Activated naive CD4-positive, alpha-beta T cell treated with anti-CD3 and anti-CD28 coated beads, Interleukin-2, amount 50 U/mL, for 24 hours (primary cell): ENCODE measurements around the gene CRADD.
A peak's percentile ranks its signal among the peaks of the same experiment; 100 is the strongest.
"Not testable (repeated sequence)": the region's sequence is repeated elsewhere in the genome, so short reads cannot be mapped to it uniquely, and the experiment has no call there.

Source experiments
- H3K27ac Mint-ChIP-seq: one replicate; pipeline ENCODE4 v1.8.0; 2021; ENCODE audit warnings: mild to moderate bottlenecking, mixed read lengths
- H3K27me3 Mint-ChIP-seq: one replicate; pipeline ENCODE4 v1.8.0; 2021; ENCODE audit warnings: mixed read lengths
- H3K36me3 Mint-ChIP-seq: one replicate; pipeline ENCODE4 v1.8.0; 2021; ENCODE audit warnings: mixed read lengths
- H3K4me1 Mint-ChIP-seq: one replicate; pipeline ENCODE4 v1.8.0; 2021; ENCODE audit warnings: mixed read lengths
- H3K4me3 Mint-ChIP-seq: one replicate; pipeline ENCODE4 v1.8.0; 2021; ENCODE audit warnings: mild to moderate bottlenecking, mixed read lengths
- H3K9me3 Mint-ChIP-seq: one replicate; pipeline ENCODE4 v1.8.0; 2021; ENCODE audit warnings: mixed read lengths

The CRADD gene

DNA sequence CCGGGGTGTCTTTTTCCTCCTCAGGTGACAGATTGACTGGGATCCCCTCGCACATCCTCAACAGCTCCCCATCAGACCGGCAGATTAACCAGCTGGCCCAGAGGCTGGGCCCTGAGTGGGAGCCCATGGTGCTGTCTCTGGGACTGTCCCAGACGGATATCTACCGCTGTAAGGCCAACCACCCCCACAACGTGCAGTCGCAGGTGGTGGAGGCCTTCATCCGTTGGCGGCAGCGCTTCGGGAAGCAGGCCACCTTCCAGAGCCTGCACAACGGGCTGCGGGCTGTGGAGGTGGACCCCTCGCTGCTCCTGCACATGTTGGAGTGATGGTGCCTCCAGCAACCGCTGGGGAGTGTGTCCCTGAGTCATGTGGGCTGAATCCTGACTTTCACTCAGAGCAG lies 172.8 kb downstream of the CRADD start:
- H3K4me1 Mint-ChIP-seq, result peaks cover 24% of the 10 kb centered on the region
- peaks cover 5% of the 10 kb centered on the region for H3K9me3 Mint-ChIP-seq
- H3K4me3 Mint-ChIP-seq, result no peak overlapping the region
- no peaks in the 10 kb centered on the region for H3K27me3 Mint-ChIP-seq
- H3K36me3 Mint-ChIP-seq, result peaks cover 12% of the 10 kb centered on the region
- H3K27ac Mint-ChIP-seq, result no peak overlapping the region

DNA sequence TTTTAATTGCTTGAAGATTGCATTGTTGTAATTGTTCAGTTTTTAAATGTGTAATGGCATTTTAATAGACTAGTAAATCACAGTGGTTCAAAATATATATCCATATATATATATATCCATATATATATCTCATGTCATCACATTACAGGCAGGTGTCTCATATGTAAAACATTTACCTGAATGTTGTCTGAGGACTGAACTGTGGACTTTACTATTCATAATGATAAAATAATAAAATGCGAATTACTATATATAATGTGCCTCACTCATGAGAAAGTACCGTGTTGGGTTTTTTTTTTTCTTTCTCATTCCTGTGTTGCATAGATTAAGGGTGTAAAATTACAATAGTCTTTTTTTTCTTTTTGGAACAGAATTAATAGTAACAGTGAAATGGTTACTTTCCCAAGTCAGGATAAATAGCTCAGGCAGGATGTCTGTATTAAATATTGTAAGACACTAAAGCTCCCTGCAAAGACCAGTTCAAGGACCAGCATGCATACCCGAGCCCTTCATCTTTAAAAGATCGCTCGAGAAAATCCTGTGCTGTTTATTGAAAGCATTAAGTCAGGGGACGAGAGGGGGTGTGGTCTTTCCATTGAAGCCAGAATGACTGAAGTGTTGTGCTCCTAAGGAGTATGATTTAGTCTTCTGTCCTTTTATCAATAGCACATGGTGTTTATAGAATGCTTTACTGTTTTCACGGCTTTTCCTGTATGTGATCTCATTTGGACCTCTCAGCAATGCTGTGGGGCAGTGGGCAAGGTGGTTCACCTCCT lies 173.5 kb downstream of the CRADD start:
- peaks cover 12% of the 10 kb centered on the region for H3K36me3 Mint-ChIP-seq
- H3K4me3 Mint-ChIP-seq, result no peak overlapping the region
- H3K4me1 Mint-ChIP-seq, result peaks cover 24% of the 10 kb centered on the region
- H3K9me3 Mint-ChIP-seq, result peaks cover 5% of the 10 kb centered on the region
- H3K27me3 Mint-ChIP-seq, result no peaks in the 10 kb centered on the region
- no peak overlapping the region for H3K27ac Mint-ChIP-seq

- peaks cover 24% of the 10 kb centered on the region for H3K4me1 Mint-ChIP-seq
- H3K36me3 Mint-ChIP-seq, result peaks cover 13% of the 10 kb centered on the region
- no peaks in the 10 kb centered on the region for H3K27me3 Mint-ChIP-seq
- peaks cover 5% of the 10 kb centered on the region for H3K9me3 Mint-ChIP-seq
- H3K4me3 Mint-ChIP-seq, result no peak overlapping the region
- peak overlapping the region; percentile 65 for H3K27ac Mint-ChIP-seq
Observed at GRCh38 chr12:93851257-93851671, 174.1 kb downstream of the CRADD start.

GRCh38 chr12:93852173-93852591 lies 175.0 kb downstream of the CRADD start:
- H3K27ac Mint-ChIP-seq, result no peak overlapping the region
- peaks cover 24% of the 10 kb centered on the region for H3K4me1 Mint-ChIP-seq
- peaks cover 5% of the 10 kb centered on the region for H3K9me3 Mint-ChIP-seq

DNA sequence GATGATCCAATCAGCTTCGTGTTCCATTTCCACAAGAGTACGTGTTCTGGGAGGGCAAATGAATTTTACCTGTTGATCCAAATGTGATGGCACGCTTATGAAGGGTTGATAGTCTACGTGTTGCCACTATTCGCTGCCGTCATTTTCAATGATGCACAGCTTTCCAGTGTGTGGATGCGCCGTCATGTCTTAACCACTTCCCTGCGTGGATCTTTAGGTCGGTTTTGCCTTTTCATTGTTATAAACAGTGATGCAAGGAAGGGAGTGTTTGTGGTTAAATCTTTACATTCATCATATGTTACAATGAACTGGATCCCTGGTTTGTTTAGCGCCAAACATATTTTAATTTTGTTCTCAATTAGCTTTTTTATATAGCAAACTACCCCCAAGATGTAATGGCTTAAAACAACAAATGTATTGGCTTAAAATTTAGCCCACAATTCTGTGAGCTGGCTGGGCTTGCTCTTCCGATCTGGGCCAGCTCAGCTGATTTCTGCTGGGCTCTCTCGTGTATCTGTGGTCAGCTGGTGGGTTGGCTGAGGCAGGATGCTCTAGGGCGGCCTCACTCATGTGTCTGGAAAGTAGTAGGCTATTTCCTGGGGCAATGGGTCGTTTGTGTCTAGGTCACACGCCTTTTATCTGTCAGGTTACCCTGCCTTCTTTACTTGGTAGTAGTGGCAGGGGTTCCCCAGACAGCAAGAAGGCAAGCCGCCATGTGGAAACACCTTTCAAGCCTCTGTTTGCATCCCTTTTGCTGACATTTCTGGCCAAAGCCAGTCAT lies 176.7 kb downstream of the CRADD start:
- H3K9me3 Mint-ChIP-seq, result peaks cover under 1% of the 10 kb centered on the region
- peaks cover 8% of the 10 kb centered on the region for H3K4me1 Mint-ChIP-seq
- H3K27me3 Mint-ChIP-seq, result no peaks in the 10 kb centered on the region
- no peak overlapping the region for H3K27ac Mint-ChIP-seq
- peaks cover 6% of the 10 kb centered on the region for H3K36me3 Mint-ChIP-seq
- no peak overlapping the region for H3K4me3 Mint-ChIP-seq

More at GRCh38 chr12:93852173-93852591, 175.0 kb downstream of the CRADD start:
- H3K27me3 Mint-ChIP-seq, result no peaks in the 10 kb centered on the region
- H3K4me3 Mint-ChIP-seq, result no peak overlapping the region
- H3K36me3 Mint-ChIP-seq, result peaks cover 11% of the 10 kb centered on the region

DNA sequence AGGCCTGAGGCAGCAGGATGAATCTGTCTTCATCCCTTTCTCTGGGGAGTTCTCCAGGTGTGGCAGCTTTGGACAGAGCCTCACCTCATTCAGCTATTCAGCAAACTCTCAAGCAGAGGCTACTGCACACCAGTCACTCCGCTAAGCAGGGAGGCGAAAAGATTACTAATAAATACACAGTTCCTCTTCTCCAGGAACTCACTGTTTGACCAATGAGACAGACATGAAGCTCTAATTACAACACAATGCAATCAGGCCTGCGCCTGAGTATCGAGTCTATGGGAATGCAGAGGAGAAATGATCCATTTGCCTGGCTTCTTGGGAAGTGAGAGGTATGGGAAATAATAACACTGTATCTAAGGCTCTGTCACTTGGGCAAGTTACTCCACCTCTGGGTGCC lies 178.1 kb downstream of the CRADD start:
- Mint-ChIP-seq H3K9me3 (no peaks in the 10 kb centered on the region), H3K4me1 (peaks cover 6% of the 10 kb centered on the region), H3K27ac (no peak overlapping the region), H3K36me3 (peaks cover 6% of the 10 kb centered on the region), H3K27me3 (no peaks in the 10 kb centered on the region), H3K4me3 (no peak overlapping the region)

DNA sequence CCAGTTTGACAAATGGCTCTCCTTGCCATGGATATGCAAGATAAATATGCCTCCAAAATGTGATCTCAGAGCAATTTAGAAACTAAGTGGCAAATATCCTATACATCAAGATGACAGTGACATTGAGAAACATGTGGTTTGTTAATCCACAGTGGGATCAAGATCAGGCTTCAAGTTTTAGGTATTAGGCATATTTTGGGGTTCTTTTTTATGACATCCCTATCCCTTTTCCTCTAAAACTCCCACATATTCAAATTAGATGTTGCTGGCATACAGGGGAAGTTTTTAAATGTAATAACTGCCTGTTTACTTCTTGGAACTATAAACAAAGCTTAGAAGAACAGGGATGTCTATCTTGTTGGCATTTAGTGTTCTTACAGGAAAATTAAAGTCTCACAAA lies 179.4 kb downstream of the CRADD start:
- Mint-ChIP-seq H3K4me3 (no peak overlapping the region), H3K9me3 (no peaks in the 10 kb centered on the region)

GRCh38 chr12:93857279-93857938 lies 180.2 kb downstream of the CRADD start:
- Mint-ChIP-seq H3K36me3 (peaks cover 18% of the 10 kb centered on the region), H3K27ac (no peak overlapping the region), H3K27me3 (no peaks in the 10 kb centered on the region), H3K4me1 (peaks cover 3% of the 10 kb centered on the region), H3K4me3 (no peak overlapping the region), H3K9me3 (no peaks in the 10 kb centered on the region)

More for the DNA sequence above, 179.4 kb downstream of the CRADD start:
- Mint-ChIP-seq H3K36me3 (peaks cover 13% of the 10 kb centered on the region), H3K27ac (no peak overlapping the region), H3K4me1 (no peaks in the 10 kb centered on the region), H3K27me3 (no peaks in the 10 kb centered on the region)

DNA sequence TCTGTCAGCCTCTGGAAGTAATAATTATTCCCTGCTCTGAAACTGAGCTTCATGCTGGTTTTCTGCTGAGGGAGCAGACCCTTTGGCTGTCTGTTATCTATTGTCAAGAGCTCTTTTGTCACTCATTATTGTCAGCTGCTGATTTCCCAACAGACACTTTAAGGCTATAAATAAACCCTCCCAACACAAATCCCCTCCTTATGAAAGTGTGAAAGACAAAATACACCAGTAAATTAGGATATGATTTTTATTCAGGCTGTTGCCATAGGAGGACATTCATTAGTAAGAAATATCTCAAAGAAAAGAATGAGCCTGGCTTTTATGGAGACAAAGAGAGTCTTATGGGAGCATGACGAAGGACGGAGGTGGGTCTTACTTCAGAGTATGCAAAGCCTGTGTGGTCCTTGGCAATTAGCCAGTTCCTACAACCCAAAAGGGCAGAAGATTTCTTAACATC lies 180.8 kb downstream of the CRADD start:
- Mint-ChIP-seq H3K9me3 (no peaks in the 10 kb centered on the region), H3K4me1 (peaks cover 4% of the 10 kb centered on the region), H3K4me3 (no peak overlapping the region), H3K27me3 (no peaks in the 10 kb centered on the region), H3K27ac (no peak overlapping the region), H3K36me3 (peaks cover 18% of the 10 kb centered on the region)

DNA sequence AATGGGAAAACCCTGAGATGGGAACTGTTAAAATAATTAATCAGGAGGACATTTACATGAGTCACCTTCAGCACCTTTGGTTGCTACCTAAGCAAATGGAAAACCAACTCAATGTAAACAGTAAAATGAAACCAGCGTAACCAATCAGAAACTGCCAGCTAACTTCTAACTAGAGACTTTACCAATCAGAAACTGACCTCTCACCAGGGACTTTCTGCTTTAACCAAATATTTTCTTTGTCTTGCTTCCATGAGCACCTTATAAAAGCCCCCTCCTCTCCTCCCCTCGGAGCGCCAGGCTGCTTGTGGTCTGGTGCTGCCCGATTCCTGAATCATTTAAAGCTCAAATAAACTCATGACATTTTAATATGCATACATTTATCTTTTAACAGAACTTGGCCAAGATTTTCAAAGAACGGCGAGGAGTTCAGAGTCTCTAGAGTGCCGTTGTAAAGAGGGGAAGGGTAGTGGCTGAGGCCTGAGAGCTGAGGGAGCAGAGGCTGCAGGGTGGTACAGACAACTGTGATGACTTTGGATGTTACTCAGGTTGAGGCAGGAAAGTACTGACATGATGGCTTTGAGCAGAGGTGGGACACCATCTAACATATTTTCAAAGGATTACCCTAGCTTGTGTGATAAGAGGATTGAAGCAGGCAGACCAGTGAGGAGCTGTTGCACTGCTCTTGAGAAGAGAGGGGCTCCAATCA lies 183.6 kb downstream of the CRADD start:
- Mint-ChIP-seq H3K4me1 (peaks cover 4% of the 10 kb centered on the region), H3K27ac (no peak overlapping the region), H3K4me3 (no peak overlapping the region), H3K27me3 (no peaks in the 10 kb centered on the region), H3K9me3 (no peaks in the 10 kb centered on the region), H3K36me3 (peaks cover 19% of the 10 kb centered on the region)

GRCh38 chr12:93862424-93862823 lies 185.2 kb downstream of the CRADD start:
- Mint-ChIP-seq H3K27me3 (no peaks in the 10 kb centered on the region), H3K36me3 (peaks cover 29% of the 10 kb centered on the region), H3K4me1 (peaks cover 4% of the 10 kb centered on the region), H3K27ac (no peak overlapping the region), H3K9me3 (peaks cover 14% of the 10 kb centered on the region), H3K4me3 (no peak overlapping the region)

DNA sequence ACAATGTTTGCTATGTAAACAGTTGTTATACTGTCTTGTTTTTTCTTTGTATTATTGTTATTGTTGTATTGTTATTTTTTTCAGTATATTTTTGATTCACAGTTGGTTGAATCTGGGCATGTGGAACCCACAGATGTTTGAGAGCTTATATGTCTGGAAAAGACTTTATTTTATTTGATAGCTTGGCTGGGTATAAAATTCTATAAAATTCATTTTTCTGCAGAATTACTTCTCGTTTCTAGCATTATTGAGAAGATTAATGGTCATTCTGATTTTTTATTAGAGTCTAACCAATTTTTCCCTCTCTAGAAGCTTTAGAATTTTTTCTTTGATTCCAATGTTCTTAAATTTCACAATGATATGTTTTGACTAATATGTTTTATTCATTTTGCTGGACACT lies 188.6 kb downstream of the CRADD start:
- Mint-ChIP-seq H3K9me3 (peaks cover 23% of the 10 kb centered on the region), H3K4me1 (peaks cover 4% of the 10 kb centered on the region), H3K27ac (no peak overlapping the region), H3K36me3 (peaks cover 37% of the 10 kb centered on the region), H3K27me3 (no peaks in the 10 kb centered on the region), H3K4me3 (no peak overlapping the region)

DNA sequence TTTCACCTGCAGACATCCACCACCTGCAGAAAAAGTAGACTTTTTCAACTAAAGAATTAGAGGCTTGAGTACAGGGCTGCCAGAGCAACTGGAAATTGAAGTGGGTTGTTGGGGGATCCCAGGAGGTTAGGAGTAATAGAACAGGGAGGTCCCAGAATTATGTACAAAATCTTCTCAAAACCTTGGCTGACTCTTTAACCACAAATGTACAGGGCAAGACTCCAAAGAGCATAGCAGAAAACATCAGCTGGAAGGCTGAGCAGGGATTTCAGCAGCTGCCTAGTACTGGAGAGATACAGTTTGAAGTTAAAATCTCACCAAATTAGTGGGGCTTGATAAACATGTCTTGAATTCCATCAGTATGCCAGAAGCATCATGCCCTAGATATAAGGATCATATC lies 191.6 kb downstream of the CRADD start:
- H3K27ac Mint-ChIP-seq, result no peak overlapping the region
- no peak overlapping the region for H3K4me3 Mint-ChIP-seq
- no peaks in the 10 kb centered on the region for H3K4me1 Mint-ChIP-seq
- peaks cover 39% of the 10 kb centered on the region for H3K36me3 Mint-ChIP-seq
- H3K9me3 Mint-ChIP-seq, result peaks cover 33% of the 10 kb centered on the region
- no peaks in the 10 kb centered on the region for H3K27me3 Mint-ChIP-seq

GRCh38 chr12:93870020-93870795 lies 193.0 kb downstream of the CRADD start:
- Mint-ChIP-seq H3K9me3 (peaks cover 44% of the 10 kb centered on the region), H3K4me3 (no peak overlapping the region), H3K36me3 (peaks cover 48% of the 10 kb centered on the region), H3K27ac (no peak overlapping the region), H3K4me1 (no peaks in the 10 kb centered on the region), H3K27me3 (no peaks in the 10 kb centered on the region)

DNA sequence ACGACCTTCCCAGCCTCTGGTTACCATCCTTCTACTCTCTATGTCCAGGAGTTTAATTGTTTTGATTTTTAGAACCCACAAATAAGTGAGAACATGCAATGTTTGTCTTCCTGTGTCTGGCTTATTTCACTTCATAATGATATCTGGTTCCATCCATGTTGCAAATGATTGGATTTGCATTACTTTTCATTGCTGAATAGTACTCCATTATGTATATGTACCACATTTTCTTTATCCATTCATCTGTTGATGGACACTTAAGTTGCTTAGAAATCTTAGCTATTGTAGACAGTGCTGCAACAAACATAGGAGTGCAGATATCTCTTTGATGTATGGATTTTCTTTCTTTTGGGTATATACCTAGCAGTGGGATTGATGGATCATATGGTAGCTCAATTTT lies 194.4 kb downstream of the CRADD start:
- not testable (repeated sequence) for H3K27me3 Mint-ChIP-seq, H3K4me1 Mint-ChIP-seq, H3K27ac Mint-ChIP-seq, H3K4me3 Mint-ChIP-seq
- Mint-ChIP-seq H3K9me3 (peaks cover 47% of the 10 kb centered on the region), H3K36me3 (peaks cover 50% of the 10 kb centered on the region)
